ENCODE data around the gene CHMP1A.
"Not testable (repeated sequence)": the region's sequence is repeated elsewhere in the genome, so short reads cannot be mapped to it uniquely, and the experiment has no call there.

CHMP1A gene

DNA sequence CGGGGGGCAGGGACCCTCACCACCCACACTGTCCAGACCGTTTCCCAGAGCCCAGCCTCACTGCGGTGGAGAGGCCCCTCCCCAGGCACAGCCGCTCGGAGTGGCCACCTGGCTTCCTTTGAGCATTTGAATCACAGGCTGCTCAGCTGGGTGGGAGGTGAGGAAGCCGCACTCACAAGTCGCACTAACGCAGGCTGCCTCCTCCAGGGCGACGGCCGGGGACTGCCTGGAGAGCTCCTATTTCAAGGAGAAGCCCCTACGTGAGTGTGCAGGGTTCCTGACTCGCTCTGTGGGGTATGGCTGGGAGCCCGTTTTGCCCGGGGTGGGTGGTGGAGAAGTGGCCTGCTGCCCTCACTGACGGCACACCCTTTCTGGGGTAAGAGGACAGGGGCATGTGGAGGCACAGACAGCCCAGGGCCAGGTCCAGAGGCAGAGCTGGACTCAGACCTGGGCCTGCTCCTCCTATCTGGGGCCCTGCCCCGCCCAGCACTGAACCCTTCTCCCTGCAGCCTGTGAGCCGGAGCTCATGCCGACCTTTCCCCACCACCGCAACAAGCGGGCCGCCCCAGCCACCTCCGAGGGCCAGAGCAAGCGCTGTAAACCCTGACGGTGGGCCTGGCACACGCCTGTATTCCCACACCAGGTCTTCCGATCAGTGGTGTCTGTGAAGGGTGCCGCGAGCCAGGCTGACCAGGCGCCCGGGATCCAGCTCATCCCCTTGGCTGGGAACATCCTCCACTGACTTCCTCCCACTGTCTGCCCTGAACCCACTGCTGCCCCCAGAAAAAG is 37.8 kb upstream of the CHMP1A start:
- peak overlapping the region; percentile 8 for H3K9ac ChIP-seq (ENCODE audit: insufficient read length, low read depth)
- no peaks in the 10 kb centered on the region for H3K27me3 ChIP-seq (ENCODE audit: insufficient read depth, insufficient read length)
- no peak overlapping the region for H3K4me3 ChIP-seq (ENCODE audit: insufficient read length, low read depth)
- peaks cover 81% of the 10 kb centered on the region for H3K36me3 ChIP-seq (ENCODE audit: insufficient read depth, insufficient read length, low read length)
- DNase-seq (ENCODE audit: low read depth, low spot score): no peak
- H3K9me3 ChIP-seq (ENCODE audit: insufficient read depth, low read length): no peaks in the 10 kb centered on the region
- TF ChIP-seq SUZ12 (IDR thresholded peaks at IDR 0.05; ENCODE audit: extremely low read depth, insufficient read depth, insufficient read length) (no peak), ZNF274 (IDR thresholded peaks at IDR 0.05; ENCODE audit: low read depth, low read length) (no peak), YY1 (IDR thresholded peaks at IDR 0.05; ENCODE audit: insufficient read depth, insufficient read length) (no peak)
- peaks cover 38% of the 10 kb centered on the region for H3K4me1 ChIP-seq (ENCODE audit: insufficient read depth, insufficient read length)

DNA sequence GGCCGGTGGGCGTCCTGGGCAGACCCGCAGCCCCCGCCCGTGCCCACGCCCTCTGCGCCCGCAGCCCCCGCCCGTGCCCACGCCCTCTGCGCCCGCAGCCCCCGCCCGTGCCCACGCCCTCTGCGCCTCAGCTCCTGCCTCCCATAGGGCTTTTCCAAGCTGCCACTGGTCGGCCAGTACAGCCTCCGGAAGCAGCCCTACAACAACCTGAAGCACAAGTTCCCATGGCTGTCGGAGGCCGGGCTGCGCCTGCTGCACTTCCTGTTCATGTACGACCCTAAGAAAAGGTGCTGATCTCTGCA is 37.2 kb upstream of the CHMP1A start:
- not testable (repeated sequence) for H3K27me3 ChIP-seq (ENCODE audit: insufficient read depth, insufficient read length); H3K4me3 ChIP-seq (ENCODE audit: insufficient read length, low read depth); H3K9me3 ChIP-seq (ENCODE audit: insufficient read depth, low read length); DNase-seq (ENCODE audit: low read depth, low spot score)
- Histone ChIP-seq H3K9ac (ENCODE audit: insufficient read length, low read depth) (peak overlapping the region; percentile 3), H3K4me1 (ENCODE audit: insufficient read depth, insufficient read length) (peaks cover 38% of the 10 kb centered on the region), H3K36me3 (ENCODE audit: insufficient read depth, insufficient read length, low read length) (peaks cover 87% of the 10 kb centered on the region)

DNA sequence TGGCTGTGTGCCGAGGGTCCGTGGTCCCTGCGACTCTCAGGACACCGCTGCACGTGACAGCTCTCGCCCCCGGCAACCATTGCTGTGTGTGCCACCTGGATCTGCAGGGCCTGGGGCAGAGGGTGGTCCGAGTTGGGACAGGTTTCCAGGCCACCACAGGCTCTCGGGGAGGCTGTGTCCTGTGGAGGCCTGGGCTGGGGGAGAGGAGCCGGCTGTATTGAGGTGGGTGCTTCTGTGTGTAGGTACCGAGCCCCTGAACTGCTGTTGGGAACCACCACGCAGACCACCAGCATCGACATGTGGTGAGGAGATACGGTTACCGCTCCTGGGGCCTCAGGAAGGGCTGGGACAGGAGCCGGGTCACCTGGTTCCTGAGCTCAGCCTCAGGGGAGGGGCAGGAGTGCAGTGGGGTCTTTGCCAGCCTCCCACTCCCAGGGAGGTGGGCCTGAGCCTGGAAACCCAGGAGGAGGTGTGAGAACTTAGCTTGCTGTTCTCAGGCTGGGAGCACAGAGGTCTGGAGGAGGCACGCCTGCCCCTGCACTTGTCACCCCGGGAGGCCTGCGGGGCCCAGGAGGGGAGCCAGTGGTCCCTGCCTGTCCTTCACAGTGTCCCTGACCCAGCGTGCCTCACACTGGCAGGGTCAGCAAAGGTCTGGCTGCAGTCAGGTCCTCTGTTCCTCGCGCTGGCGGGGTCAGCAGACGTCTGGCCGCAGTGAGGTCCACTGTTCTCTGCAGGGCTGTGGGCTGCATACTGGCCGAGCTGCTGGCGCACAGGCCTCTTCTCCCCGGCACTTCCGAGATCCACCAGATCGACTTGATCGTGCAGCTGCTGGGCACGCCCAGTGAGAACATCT is 36.6 kb upstream of the CHMP1A start:
- TF ChIP-seq YY1 (IDR thresholded peaks at IDR 0.05; ENCODE audit: insufficient read depth, insufficient read length) (no peak), SUZ12 (IDR thresholded peaks at IDR 0.05; ENCODE audit: extremely low read depth, insufficient read depth, insufficient read length) (no peak), ZNF274 (IDR thresholded peaks at IDR 0.05; ENCODE audit: low read depth, low read length) (no peak)
- no peak overlapping the region for H3K4me3 ChIP-seq (ENCODE audit: insufficient read length, low read depth)
- H3K27me3 ChIP-seq (ENCODE audit: insufficient read depth, insufficient read length): no peaks in the 10 kb centered on the region
- no peaks in the 10 kb centered on the region for H3K9me3 ChIP-seq (ENCODE audit: insufficient read depth, low read length)
- DNase-seq (ENCODE audit: low read depth, low spot score): no peak
- peaks cover 38% of the 10 kb centered on the region for H3K4me1 ChIP-seq (ENCODE audit: insufficient read depth, insufficient read length)
- peaks cover 90% of the 10 kb centered on the region for H3K36me3 ChIP-seq (ENCODE audit: insufficient read depth, insufficient read length, low read length)
- H3K9ac ChIP-seq (ENCODE audit: insufficient read length, low read depth): peak overlapping the region; percentile 42

DNA sequence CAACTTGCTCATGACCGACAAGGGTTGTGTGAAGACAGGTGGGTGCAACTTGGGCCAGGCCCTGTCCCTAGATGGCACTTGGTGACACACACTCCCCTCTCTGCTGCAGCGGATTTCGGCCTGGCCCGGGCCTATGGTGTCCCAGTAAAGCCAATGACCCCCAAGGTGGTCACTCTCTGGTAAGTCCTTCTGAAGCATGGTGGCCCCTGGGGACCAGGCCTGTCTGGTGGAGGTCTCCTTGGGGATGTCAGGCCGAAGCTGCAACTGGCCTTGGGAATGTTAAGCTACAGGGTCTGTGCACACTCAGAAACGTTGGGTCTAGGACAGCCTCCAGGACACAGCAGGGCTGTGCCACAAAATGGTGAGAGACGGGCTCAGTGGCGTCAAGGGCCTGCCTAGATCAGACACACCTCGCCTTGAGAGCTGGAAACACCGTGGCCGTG is 35.8 kb upstream of the CHMP1A start:
- Histone ChIP-seq H3K27me3 (ENCODE audit: insufficient read depth, insufficient read length) (no peaks in the 10 kb centered on the region), H3K9ac (ENCODE audit: insufficient read length, low read depth) (no peak overlapping the region), H3K9me3 (ENCODE audit: insufficient read depth, low read length) (no peaks in the 10 kb centered on the region), H3K36me3 (ENCODE audit: insufficient read depth, insufficient read length, low read length) (peaks cover 92% of the 10 kb centered on the region), H3K4me3 (ENCODE audit: insufficient read length, low read depth) (no peak overlapping the region), H3K4me1 (ENCODE audit: insufficient read depth, insufficient read length) (peaks cover 38% of the 10 kb centered on the region)
- TF ChIP-seq ZNF274 (IDR thresholded peaks at IDR 0.05; ENCODE audit: low read depth, low read length) (no peak), YY1 (IDR thresholded peaks at IDR 0.05; ENCODE audit: insufficient read depth, insufficient read length) (no peak), SUZ12 (IDR thresholded peaks at IDR 0.05; ENCODE audit: extremely low read depth, insufficient read depth, insufficient read length) (no peak)
- DNase-seq (ENCODE audit: low read depth, low spot score): no peak

DNA sequence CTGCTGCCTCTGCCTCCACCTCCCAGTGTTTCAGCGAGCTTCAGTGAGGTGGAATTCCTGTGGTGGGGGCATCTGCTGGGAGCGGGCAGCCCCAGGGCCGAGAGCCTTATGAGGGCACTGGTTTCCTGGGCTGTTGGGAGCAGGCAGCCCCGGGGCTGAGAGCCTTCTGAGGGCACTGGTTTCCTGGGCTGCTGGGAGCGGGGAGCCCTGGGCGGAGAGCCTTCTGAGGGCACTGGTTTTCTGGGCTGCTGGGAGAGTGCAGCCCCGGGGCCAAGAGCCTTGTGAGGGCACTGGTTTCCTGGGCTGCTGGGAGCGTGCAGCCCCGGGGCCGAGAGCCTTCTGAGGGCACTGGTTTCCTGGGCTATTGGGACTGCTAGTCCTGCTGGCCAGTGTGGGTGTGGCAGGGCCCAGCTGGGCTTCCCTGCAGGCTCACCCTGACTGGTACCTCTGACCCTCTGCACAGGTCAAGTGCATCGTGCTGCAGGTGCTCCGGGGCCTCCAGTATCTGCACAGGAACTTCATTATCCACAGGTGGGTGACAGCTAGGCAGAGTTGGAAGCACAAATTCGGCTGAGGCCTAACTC is 34.6 kb upstream of the CHMP1A start:
- peaks cover 36% of the 10 kb centered on the region for H3K4me1 ChIP-seq (ENCODE audit: insufficient read depth, insufficient read length)
- no peak overlapping the region for H3K9ac ChIP-seq (ENCODE audit: insufficient read length, low read depth)
- no peak for DNase-seq (ENCODE audit: low read depth, low spot score)
- no peak for TF ChIP-seq YY1 (IDR thresholded peaks at IDR 0.05; ENCODE audit: insufficient read depth, insufficient read length)
- TF ChIP-seq ZNF274 (IDR thresholded peaks at IDR 0.05; ENCODE audit: low read depth, low read length): no peak
- TF ChIP-seq SUZ12 (IDR thresholded peaks at IDR 0.05; ENCODE audit: extremely low read depth, insufficient read depth, insufficient read length): no peak
- H3K9me3 ChIP-seq (ENCODE audit: insufficient read depth, low read length): no peaks in the 10 kb centered on the region
- H3K4me3 ChIP-seq (ENCODE audit: insufficient read length, low read depth): no peak overlapping the region
- no peaks in the 10 kb centered on the region for H3K27me3 ChIP-seq (ENCODE audit: insufficient read depth, insufficient read length)
- H3K36me3 ChIP-seq (ENCODE audit: insufficient read depth, insufficient read length, low read length): peaks cover 86% of the 10 kb centered on the region

DNA sequence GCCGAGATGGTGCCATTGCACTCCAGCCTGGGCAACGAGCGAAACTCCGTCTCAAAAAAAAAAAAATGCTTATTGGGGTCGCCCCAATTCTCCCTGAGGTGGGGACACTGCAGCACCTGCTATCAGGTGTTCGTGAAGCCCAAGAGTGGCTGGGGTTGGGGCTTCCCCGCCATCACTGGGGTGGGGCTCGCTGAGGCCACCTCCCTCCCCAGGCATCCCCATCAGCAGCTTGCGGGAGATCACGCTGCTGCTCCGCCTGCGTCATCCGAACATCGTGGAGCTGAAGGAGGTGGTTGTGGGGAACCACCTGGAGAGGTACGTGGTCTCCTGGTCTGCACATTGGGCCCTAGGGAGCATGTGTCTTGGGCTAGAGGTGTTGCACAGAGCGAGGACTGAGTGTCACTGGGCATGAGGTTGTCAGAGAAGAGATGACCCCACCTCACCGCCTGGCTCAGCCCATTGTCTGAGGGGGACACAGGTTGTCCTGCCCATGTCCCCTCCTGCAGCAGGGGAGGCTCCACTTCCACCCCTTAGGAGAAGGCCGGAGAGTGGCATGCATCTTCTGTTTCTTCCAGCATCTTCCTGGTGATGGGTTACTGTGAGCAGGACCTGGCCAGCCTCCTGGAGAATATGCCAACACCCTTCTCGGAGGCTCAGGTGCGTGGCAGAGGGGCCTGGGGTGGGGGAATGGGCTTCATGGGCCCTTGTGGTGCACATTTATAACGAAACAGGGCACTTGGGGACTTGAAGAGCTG is 33.9 kb upstream of the CHMP1A start:
- Histone ChIP-seq H3K36me3 (ENCODE audit: insufficient read depth, insufficient read length, low read length) (peaks cover 79% of the 10 kb centered on the region), H3K4me1 (ENCODE audit: insufficient read depth, insufficient read length) (peaks cover 33% of the 10 kb centered on the region), H3K9me3 (ENCODE audit: insufficient read depth, low read length) (no peaks in the 10 kb centered on the region), H3K9ac (ENCODE audit: insufficient read length, low read depth) (peak overlapping the region; percentile 74), H3K27me3 (ENCODE audit: insufficient read depth, insufficient read length) (no peaks in the 10 kb centered on the region), H3K4me3 (ENCODE audit: insufficient read length, low read depth) (no peak overlapping the region)
- DNase-seq (ENCODE audit: low read depth, low spot score): no peak
- no peak for TF ChIP-seq YY1 (IDR thresholded peaks at IDR 0.05; ENCODE audit: insufficient read depth, insufficient read length)
- no peak for TF ChIP-seq ZNF274 (IDR thresholded peaks at IDR 0.05; ENCODE audit: low read depth, low read length)
- TF ChIP-seq SUZ12 (IDR thresholded peaks at IDR 0.05; ENCODE audit: extremely low read depth, insufficient read depth, insufficient read length): no peak
